GM19035 (cell line): ENCODE data around the gene FAM184B.
"Not testable (repeated sequence)": the region's sequence is repeated elsewhere in the genome, so short reads cannot be mapped to it uniquely, and the experiment has no call there.

Source experiments
- ATAC-seq: cut with Tn5 transposase; IDR thresholded peaks from one replicate; pipeline ENCODE4 v1.9.1; 2021; ENCODE audit not compliant: unreplicated experiment

Gene FAM184B

DNA sequence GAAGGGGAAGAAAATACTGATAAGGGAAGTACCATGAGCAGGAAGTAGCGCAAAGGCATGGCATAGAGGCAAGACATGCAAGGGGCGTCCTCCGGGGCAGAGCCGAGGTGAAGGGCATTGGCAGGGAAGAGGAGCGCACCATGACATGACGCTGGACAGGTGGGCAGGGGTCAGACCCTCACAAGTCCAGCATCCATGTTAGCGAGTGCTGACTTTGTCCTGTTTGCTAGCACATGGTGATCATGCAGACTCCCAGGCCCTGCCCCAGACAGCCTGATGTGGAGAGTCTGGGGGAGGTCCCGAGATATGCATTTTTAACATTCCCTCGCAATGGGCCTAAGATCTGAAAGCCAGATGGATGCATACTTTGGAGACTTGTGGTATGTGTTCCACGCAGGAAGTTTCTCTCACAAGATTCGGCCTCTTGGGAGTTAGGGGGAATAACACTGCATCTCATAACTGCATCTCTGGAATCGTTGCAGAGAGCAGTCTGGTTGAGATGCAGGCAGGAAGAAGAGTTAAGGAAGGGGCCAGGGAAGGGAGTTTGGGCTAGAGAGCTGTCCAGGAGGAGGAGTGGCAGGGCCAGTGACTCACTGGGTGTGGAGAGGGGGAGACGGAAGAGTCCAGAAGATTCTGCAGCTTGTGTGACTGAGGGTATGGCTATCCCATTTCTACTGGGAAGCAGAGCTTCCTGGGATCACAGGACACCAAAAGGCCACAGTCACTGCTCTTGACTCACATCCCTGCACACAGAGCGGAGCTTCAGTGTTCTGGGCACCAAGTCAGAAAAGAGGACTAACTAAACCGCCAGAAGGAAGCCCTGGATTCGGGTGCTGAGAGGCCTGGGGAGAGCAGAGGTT lies 59.7 kb downstream of the FAM184B start:
- no peak for ATAC-seq

DNA sequence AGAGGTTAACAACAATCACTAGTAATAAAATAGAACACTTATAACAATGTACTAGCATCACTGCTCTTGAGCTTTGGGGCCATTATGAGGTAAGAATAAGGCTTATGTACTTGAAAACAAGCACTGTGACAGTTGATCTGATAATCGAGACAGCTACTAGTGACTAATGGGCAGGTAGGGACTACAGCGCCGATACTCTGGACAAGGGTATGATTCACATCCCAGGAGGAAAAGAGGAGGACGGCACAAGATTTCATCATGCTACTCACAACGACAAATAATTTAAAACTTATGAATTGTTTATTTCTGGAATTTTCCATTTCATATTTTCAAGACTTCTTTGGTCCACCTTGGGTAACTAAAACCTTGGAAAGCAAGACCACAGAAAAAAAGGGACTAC lies 62.3 kb downstream of the FAM184B start:
- no peak for ATAC-seq

DNA sequence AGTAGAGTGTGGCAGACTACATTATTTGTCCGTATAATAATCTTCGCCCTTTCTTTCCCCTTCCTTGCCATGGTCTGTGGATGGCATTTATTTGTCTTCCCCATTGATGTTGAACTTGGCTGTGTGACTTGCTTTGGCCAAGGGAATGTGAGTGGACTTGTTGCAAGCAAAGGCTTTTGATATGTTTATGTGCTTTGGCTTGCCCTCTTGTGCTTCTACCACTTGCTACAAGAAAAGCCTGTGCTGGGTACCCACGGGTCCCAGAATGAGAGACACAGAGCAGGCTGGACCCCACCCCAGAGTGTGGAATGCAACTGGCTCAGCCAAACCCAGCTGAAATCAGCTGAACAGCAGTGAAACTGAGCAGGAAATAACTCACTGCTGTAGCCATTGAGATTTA lies 63.0 kb downstream of the FAM184B start:
- ATAC-seq = no peak

DNA sequence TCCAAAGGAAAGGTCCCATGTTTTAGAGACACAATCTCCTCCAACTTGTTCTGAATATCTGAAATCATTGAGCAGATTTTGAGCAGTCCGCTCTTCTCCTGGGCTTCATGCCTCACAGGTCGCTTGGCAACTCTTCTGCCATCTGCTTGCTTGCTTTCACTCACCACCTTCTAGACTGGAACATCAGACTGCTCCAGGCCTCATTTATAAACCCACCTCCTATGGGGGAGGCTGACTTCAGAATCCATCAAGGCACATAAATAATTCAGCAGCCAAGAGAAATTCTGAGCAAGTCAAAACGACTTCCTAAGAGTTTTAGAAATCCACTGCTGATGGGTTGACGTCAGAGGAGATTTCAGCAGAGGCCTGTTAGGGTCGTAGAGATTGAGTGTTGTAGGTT lies 64.1 kb downstream of the FAM184B start:
- ATAC-seq = no peak

DNA sequence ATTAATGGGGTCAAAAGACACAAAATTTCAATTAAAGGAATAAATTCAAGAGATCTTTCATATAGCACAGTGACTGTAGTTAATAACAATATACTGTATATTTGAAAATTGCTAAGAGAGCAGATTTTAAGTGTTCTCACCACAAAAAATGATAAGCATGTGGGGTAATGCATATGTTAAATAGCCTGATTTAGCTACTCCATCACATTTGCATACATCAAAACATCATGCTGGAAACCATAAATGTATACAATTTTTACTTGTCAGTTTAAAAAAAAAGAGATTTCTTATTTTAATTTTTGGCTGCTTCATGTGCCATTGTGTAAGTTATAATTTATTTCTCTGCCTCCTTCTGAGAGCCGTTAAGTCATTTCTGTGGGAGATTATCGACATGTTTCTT lies 65.9 kb downstream of the FAM184B start:
- ATAC-seq = no peak

DNA sequence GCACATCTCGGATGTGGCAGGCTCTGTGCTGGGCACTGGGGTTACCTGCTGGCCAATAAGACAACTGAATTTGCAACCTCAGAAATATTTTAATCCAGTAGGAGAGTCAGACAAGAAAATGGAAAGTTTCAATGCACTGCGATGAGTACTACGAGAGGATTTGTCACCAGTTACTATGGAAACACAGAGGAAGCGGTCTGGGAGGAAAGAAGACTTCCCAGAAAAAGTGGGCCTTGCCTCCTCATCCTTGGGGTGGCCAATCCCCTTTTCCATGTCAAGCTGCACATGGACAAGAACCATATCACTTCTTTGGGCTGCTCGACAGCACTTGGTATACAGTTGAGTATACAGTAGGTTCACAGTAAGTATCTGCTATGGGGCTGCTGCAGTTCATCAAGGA lies 67.6 kb downstream of the FAM184B start:
- no peak for ATAC-seq

DNA sequence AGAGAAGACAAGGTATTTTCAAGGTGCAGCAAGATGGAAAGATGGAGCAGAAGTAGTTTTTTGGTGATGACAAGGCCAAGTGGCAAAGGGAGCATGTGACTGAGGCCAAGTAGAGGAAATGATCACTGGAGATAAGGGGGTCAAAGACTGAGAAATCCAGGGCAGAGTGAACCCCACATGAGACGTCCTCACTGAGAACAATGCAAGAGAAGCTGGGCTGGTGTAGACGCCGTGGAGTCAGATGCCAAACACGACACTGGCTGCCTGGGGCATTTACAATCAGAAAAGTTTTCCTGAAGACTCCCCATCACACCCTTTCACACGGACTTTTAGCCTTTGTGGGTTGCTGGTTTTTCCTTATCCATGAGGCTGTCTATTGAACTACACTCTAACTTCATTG lies 69.3 kb downstream of the FAM184B start:
- ATAC-seq = no peak

DNA sequence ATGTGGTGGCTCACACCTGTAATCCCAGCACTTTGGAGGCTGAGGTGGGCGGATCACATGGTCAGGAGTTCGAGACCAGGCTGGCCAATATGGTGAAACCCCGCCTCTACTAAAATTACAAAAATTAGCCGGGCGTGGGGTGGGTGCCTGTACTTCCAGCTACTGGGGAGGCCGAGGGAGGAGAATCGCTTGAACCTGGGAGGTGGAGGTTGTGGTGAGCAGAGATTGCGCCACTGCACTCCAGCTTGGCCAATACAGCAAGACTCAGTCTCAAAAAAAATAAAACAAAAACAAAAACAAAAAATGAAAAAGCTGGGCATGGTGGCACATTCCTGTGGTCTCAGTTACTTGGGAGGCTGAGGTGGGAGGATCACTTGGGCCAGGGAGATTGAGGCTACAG lies 70.2 kb downstream of the FAM184B start:
- not testable (repeated sequence) for ATAC-seq

DNA sequence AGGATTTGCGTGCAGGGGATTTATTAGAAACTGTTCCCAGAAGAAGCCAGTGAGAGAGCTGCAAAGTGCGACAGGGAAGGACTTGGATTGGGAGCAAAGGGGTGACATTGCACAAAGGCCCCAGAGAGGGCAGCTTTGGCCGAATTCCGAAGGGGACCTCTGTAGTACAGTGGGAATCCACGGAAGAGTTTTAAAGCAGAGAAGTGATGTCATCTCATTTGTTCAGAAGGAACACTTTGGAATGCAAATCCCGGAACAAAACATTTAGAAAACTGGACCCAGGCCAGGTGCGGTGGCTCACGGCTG lies 71.7 kb downstream of the FAM184B start:
- ATAC-seq = no peak

DNA sequence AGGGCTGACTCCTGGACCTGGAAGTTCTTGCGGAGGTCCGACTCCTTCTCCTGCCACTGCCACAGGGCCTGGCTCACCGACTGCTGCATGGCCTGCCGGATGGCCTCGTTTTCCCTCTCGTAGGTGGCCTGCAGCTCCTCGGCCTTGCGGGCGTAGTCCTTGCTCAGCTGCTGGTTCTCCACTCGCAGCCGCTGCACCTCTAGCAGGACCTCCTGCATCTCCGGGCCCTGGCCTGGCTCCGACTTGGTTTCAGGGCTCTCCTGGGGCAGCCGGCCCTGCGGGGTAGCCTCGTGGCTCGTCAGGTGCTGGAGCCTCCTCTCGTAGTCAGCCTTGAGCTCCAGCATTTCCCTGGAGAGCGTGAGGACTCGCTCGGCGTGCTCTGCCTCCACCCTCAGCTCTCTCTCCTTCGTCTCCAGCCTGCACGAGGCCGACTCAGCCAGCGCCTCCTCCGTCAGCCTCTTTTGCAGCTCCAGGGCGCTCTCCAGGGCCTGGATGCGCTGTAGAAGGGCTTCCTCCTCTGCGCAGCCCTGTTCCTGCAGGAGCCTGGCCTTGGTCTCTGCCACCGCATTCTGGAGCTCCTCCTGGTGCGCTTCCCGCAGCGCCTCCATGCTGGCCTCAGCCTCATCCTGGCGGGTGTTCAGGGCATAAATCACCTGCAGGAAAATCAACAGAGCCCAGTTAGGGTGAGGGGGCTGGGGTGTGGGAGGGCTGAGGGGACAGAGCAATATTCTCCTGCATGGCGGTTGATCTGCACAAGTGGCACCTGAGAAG lies 72.2 kb downstream of the FAM184B start:
- no peak for ATAC-seq

DNA sequence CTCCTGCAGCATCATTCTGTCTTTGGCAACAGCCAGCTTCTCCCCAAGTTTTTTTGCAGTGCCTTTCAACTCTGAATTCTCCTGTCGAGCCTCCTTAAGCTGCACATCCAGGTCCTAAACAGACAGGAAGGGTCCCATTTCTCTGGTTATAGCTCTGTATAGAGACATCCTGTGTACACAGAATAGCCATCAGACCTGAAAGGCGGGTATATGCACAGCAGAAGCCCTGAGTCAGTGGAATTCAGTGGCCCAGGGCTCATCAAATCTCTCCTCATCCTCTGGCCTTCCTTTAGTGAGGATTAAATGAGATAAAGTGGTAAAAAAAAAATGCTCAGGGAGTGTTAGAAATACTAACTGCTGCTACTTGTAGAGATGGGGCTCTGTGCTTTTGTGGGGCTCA lies 73.8 kb downstream of the FAM184B start:
- ATAC-seq = no peak

DNA sequence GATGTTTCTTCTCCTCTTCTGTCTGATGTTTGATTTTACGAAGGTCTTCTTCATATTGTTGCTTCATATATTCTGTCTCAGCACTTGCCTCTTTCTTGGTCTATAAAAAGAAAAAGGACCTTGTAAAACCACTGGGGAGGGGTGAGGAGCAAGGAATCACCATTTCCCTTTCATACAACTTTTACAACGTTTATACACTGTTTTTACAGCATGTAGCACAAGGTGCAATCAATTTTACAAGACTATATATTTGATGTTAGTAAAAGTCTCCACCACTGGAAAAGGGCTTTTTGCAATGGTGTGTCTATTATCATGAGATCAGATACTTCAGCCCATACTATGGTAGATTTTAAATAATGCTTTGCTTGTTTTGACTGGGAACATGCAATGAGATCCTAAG lies 76.3 kb downstream of the FAM184B start:
- no peak for ATAC-seq

DNA sequence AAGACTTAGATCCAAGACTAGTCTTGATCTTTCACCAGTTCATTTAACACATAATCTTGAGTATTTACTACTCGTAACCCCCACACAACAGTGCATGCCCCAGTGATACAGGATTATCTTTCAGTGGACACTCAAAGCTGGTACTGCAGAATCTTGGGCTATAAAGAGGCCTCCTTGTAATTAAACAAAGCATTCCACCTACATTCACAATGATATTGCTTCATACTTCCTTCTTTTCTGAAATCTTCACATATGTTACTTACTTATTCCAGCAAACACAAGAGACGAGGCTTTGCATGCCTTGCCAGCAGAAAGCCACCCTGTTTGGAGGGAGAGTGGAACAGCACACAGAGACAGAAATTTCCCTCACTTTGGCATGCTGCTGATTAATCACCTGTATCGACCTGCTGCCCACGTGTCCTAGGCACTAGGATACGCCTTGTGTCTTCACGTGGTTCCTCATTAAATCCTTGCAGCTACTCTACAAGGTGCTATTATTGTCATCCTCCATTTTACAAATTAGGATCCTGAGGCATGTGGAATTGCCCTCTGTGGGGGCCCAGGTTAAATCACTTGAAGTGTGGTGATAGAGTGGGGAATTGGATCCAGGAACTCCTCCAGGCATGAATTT lies 77.3 kb downstream of the FAM184B start:
- no peak for ATAC-seq

DNA sequence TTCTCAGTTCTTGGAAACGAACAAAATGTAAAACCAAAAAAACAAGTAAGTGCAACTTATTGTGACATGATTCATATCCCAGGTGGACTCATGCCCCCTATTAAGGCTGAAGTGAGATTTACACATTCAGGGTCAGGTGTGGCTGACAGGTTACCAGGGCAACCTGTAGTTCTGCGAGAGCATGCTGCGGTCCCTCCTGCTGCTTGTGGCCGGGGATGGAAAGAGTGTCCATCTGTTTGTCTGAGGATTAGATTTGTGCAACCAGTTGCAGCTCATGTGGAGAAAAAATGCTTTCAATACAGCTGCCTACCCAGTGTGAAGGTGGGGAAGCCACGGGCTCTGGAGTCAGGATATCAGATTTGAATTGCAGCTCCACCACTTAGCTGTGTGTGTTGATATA lies 78.8 kb downstream of the FAM184B start:
- ATAC-seq = no peak

DNA sequence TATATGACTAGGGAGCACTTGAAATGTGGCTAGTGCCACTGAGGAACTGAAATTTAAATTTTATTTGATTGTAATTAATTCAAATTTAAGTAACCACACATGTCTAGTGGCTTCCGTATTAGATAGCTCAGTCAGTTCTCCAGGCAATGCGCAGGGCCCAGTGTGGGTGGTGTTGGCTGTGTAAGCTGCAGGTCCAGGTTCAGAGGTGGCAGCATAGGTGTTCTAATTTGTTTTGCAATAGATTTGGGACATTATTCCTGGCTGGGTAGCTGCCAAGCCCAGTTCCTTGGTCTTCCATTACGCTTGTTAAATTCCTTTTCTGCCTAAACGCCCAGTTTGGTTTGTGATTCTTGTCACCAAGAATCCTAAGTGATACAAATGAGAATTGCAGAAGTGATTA lies 79.5 kb downstream of the FAM184B start:
- ATAC-seq = no peak

DNA sequence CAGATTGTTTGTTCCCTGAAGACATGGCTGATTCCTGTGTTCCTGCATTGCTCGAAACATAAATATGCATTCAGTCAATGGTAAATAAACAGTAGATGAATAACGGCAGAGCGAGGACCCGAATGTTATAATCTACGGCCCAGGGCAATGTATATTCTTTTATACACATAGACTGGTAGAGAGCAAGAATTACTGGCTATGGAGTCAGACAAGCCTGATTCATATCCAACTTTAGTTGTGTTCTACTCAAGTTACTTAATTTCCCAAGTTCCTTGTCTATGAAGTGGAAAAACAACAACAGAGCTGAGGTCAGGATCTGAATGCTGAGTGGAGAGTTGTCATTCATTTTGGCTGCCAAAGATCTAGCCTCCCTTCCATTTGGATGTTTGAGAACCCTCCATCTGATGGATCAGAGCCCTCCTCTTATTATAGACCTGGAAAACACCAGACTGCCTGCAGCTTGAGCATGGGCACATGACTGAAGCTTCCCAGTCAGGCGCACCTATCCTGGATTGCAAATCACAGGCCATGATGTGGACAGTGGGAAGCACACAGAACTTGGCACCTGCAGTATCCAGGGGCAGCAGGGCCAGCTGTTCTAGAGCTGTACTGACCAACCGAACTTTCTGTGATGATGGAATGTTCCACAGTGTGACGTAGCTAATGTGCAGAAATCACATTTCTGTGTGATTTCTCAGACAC lies 80.1 kb downstream of the FAM184B start:
- ATAC-seq = no peak

DNA sequence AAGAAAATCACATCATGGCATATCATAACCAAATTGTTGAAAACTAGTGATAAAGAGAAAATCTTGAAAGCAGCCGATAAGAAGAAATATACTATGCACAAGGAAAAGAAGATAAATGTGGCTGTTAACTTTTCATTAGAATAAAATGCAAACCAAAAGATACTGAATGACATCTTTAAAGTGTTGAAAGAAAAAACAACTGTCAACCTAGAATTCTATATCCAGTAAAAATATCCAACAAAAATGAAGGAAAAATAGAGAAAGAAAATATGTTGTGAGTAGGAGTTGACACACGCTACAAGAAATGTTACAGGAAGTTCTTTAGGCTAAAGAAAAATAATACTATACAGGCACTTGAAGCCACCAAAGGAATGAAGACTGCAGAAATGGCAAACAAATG lies 82.0 kb downstream of the FAM184B start:
- ATAC-seq = no peak

DNA sequence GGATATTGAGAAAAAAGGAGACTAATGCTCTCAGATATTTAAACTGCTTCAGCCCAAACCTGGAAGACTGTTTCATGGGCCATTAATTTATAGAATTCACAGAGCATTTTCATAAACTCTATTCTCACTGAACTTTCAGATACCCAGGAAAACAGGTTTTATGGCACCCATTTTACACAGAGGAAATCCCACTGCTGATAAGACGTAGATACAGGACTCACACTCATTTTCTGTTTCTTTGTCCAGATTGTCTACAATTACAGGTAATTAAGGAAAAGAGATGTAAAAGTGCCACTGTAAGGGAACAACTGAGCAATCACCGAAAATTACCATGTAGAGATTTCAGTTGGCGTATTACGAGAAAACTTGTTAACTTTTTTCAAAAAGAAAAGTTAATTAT lies 83.3 kb downstream of the FAM184B start:
- no peak for ATAC-seq

DNA sequence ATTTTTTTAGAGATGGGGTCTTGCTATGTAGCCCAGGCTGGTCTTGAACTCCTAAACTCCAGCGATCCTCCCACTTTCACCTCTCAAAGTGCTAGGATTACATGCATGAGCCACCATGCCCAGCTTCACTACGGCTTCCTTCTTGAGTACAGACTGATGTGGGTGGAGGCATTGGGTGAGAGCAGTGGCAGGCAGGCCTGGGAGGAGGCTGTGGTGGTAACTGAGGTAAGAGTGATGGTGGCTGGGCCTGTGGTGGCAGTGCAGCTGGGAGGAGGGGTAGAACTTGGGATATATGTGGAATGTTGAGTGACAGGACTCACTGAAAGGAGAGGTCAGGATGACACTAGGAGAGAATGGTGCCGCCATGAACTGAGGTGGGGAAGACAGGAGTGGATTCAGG lies 86.1 kb downstream of the FAM184B start:
- ATAC-seq = no peak

DNA sequence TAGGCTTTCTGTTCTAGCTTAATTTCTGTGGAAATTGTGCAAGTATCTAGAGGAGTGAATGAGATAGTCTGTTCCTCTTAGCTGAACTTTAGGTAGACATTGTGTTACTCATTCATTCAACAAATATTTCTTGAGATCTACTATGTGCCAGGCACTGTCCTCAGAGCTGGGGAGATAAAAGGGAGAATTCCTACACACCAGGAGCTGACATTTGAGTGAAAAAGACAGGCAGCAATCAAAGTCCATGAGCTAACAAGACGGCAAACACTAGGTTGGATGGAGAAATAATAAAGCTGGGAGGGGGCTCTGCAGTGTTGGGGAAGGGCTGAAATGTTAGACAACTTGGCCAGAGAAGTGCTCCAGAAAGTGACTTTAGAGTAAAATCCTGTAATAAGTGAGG lies 86.9 kb downstream of the FAM184B start:
- no peak for ATAC-seq

DNA sequence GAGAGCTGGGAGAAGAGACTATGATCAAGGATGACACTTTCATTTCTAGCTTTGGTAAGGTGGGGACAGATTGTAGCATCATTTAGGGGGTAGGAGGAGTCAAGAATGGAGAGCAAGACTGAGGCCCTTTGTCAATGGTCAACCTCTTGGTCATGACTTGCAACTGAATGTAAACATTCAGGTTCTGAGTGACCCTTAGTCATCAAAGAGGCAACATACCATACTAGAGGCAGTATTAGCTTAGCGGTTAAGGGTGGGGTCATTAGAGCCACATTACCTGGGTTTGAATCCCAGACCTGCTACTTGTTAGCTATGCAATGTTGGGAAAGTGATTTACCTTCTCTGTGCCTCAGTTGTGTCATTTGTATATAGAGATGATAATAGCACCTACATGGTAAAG lies 90.5 kb downstream of the FAM184B start:
- ATAC-seq = no peak

DNA sequence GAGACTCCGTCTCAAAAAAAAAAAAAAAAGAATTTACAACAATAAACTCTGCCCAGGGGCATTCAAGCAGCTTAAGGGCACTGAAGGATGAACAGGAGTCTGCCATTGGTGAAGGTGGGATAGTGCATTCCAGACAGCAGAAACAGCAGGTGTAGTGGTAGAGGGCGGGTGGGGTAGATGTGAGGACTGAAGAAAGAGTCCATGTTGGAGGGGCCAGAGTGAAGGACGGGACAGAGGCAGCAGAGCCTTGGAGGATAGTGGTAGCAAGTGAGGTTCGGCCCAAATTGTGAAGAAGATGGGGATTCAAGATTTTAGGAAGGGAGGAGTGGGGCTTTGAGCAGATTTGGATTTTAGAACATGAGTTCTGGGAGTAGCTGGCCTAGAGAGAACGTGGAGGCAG lies 91.3 kb downstream of the FAM184B start:
- no peak for ATAC-seq
